HG02571 (cell line): ENCODE data around the gene FRMPD2.
"Not testable (repeated sequence)": the region's sequence is repeated elsewhere in the genome, so short reads cannot be mapped to it uniquely, and the experiment has no call there.

Experiments
- ATAC-seq: cut with Tn5 transposase; IDR thresholded peaks from one replicate; pipeline ENCODE4 v1.9.1; 2021; ENCODE audit warnings: mild to moderate bottlenecking, moderate library complexity; ENCODE audit not compliant: unreplicated experiment

FRMPD2 gene

GRCh38 chr10:48234295-48234694 is 40.2 kb downstream of the FRMPD2 start:
- ATAC-seq = no peak

- no peak for ATAC-seq
Observed at GRCh38 chr10:48233559-48234005, 40.9 kb downstream of the FRMPD2 start.

- ATAC-seq = no peak
Observed at GRCh38 chr10:48232717-48233447, 41.6 kb downstream of the FRMPD2 start.

GRCh38 chr10:48231699-48232315 is 42.7 kb downstream of the FRMPD2 start:
- no peak for ATAC-seq

GRCh38 chr10:48231178-48231577 is 43.3 kb downstream of the FRMPD2 start:
- no peak for ATAC-seq

- ATAC-seq = no peak
Observed at GRCh38 chr10:48227213-48227612, 47.3 kb downstream of the FRMPD2 start.

GRCh38 chr10:48224979-48225560 is 49.4 kb downstream of the FRMPD2 start:
- ATAC-seq = no peak

GRCh38 chr10:48224296-48224695 is 50.2 kb downstream of the FRMPD2 start:
- ATAC-seq = no peak

GRCh38 chr10:48221814-48222213 is 52.7 kb downstream of the FRMPD2 start:
- no peak for ATAC-seq

- ATAC-seq = not testable (repeated sequence)
Observed at GRCh38 chr10:48221031-48221430, 53.5 kb downstream of the FRMPD2 start.

- ATAC-seq = no peak
Observed at GRCh38 chr10:48219194-48219593, 55.3 kb downstream of the FRMPD2 start.

GRCh38 chr10:48216744-48217143 is 57.8 kb downstream of the FRMPD2 start:
- no peak for ATAC-seq

- no peak for ATAC-seq
Observed at GRCh38 chr10:48216204-48216505, 58.3 kb downstream of the FRMPD2 start.

GRCh38 chr10:48215486-48216203 is 58.9 kb downstream of the FRMPD2 start:
- ATAC-seq = no peak

- no peak for ATAC-seq
Observed at GRCh38 chr10:48214716-48215485, 59.6 kb downstream of the FRMPD2 start.

- no peak for ATAC-seq
Observed at GRCh38 chr10:48213047-48213446, 61.4 kb downstream of the FRMPD2 start.

- ATAC-seq = no peak
Observed at GRCh38 chr10:48211777-48212176, 62.7 kb downstream of the FRMPD2 start.

- no peak for ATAC-seq
Observed at GRCh38 chr10:48210966-48211365, 63.5 kb downstream of the FRMPD2 start.

GRCh38 chr10:48210391-48210790 is 64.1 kb downstream of the FRMPD2 start:
- no peak for ATAC-seq

GRCh38 chr10:48209241-48209640 is 65.3 kb downstream of the FRMPD2 start:
- no peak for ATAC-seq

- no peak for ATAC-seq
Observed at GRCh38 chr10:48207853-48208252, 66.6 kb downstream of the FRMPD2 start.
